ENCODE measurements around the gene SBF2.

SBF2 gene

DNA sequence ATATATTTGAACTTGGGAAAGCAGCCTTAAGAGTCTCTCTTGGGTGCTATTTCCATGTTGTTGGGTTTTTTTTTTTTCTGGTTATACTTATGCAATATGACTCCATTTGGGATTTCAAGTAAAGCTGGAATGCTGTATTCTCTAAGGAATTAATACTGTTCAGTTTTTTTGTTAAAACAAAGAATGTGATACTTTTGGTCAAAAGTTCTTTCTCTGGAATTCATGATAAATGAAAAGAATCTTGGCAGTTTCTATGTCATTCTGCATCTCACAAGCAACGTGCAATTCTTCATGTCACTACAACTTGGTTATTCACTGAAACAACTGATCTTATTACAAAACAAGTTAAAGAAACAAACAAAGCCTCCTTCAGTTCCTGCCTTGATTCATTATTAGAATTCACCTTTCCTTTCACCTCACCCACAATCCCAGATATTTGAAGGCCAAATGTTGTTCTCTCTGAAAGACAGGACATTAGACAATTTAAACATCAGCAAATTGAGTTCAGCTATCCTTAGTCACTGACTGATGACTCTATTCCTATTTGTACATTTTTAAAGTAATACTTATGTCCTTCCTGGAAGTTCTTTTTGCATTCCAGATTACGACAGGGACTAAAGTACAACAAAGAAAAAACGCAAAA lies 176.2 kb downstream of the SBF2 start:
- H3K27me3 ChIP-seq (ENCODE audit: control insufficient read depth in 1 of 2, insufficient read depth in 2 of 2, low read length in 2 of 2): no peaks in the 10 kb centered on the region
- H3K4me1 ChIP-seq (ENCODE audit: insufficient read depth, low read length): peaks cover 9% of the 10 kb centered on the region
- no peaks in the 10 kb centered on the region for H3K36me3 ChIP-seq (ENCODE audit: insufficient read depth, low read length)
- H3K27ac ChIP-seq (ENCODE audit: low read depth, low read length): no peak overlapping the region
- no peak overlapping the region for H3K4me3 ChIP-seq (ENCODE audit: low read depth in 1 of 2, low read length in 2 of 2)
- H3K9me3 ChIP-seq (ENCODE audit: low read length): no peaks in the 10 kb centered on the region
- no peak overlapping the region for H3K9ac ChIP-seq (ENCODE audit: low read length)

DNA sequence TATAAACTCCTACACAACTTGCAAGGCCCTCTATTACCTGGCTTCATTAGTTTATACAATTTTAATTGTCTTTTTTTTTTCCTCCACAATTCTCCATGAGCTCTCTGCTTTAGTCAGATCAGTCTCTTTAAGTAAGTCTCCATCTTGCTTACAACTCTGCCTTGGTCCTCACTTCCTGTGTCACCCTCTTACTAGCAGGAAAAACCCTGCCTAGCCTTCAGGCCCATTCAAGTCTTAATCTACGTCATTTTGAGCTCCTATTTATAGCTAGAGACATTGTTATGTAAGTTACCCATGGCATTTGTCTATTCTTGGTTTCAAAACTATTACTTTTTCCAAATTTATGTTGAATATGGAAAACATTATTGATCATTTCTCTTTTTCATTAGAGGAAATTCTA lies 177.4 kb downstream of the SBF2 start:
- H3K27ac ChIP-seq (ENCODE audit: low read depth, low read length): no peak overlapping the region
- H3K9me3 ChIP-seq (ENCODE audit: low read length): no peaks in the 10 kb centered on the region
- no peaks in the 10 kb centered on the region for H3K27me3 ChIP-seq (ENCODE audit: control insufficient read depth in 1 of 2, insufficient read depth in 2 of 2, low read length in 2 of 2)
- no peak overlapping the region for H3K9ac ChIP-seq (ENCODE audit: low read length)
- no peak overlapping the region for H3K4me3 ChIP-seq (ENCODE audit: low read depth in 1 of 2, low read length in 2 of 2)
- no peaks in the 10 kb centered on the region for H3K4me1 ChIP-seq (ENCODE audit: insufficient read depth, low read length)
- H3K36me3 ChIP-seq (ENCODE audit: insufficient read depth, low read length): no peaks in the 10 kb centered on the region

DNA sequence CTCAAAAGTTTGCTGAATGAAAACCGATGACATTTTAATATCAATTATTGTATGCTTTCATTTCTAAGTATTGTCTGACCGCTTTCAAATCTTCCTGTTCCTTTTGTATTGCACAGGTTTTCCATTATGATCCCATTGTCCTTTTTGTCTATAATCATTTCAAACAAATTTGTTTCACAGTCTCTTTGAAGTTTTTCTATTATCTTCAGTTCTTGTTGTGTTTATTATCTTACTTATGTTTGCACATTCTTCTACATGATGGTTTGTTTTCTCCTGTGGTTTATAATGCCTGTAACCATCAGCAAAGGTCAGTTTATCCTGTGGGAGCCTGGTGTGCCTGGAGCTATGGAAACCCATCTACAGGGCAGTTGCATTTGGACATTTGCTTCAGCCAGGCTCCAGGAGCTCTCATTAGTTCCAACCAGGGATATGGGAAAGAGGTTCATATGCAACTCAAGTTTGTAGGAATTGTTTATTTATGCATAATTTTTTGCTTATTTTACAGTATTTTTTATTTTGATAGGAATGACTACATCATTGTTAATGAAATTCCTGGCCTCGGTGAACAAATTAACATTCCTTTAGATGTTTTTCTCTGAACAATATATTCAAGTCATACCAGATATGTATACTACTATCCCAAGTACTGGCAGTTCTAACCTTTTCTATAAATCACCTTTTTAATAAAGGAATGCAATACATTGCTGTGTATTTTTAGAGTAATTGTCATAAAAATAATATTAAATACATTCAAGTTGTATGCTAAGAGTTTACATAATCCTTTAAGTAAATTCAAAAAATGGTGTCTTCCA lies 179.2 kb downstream of the SBF2 start:
- H3K4me1 ChIP-seq (ENCODE audit: insufficient read depth, low read length): peaks cover 7% of the 10 kb centered on the region
- H3K27me3 ChIP-seq (ENCODE audit: control insufficient read depth in 1 of 2, insufficient read depth in 2 of 2, low read length in 2 of 2): no peaks in the 10 kb centered on the region
- no peaks in the 10 kb centered on the region for H3K36me3 ChIP-seq (ENCODE audit: insufficient read depth, low read length)
- no peaks in the 10 kb centered on the region for H3K9me3 ChIP-seq (ENCODE audit: low read length)
- H3K4me3 ChIP-seq (ENCODE audit: low read depth in 1 of 2, low read length in 2 of 2): no peak overlapping the region
- H3K9ac ChIP-seq (ENCODE audit: low read length): no peak overlapping the region
- no peak overlapping the region for H3K27ac ChIP-seq (ENCODE audit: low read depth, low read length)

DNA sequence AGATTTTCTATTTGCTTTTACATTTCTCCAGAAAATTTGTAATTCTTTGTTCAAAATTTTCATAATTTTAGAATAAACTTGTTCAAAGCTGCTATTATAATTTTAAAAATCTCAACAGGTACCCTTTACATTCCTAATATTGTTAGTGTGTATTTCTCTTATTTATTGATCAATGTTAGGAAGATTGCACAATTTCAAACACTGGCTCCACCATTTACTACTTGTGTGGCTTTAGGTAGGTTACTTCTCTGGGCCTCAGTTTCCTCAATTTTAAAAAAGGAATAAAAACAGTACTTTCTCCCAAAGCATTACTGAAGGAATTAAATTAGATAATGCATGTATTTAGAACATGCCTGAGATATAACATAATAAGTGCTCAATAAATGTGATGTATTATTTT lies 180.2 kb downstream of the SBF2 start:
- no peaks in the 10 kb centered on the region for H3K36me3 ChIP-seq (ENCODE audit: insufficient read depth, low read length)
- H3K4me1 ChIP-seq (ENCODE audit: insufficient read depth, low read length): peaks cover 14% of the 10 kb centered on the region
- H3K9me3 ChIP-seq (ENCODE audit: low read length): no peaks in the 10 kb centered on the region
- no peaks in the 10 kb centered on the region for H3K27me3 ChIP-seq (ENCODE audit: control insufficient read depth in 1 of 2, insufficient read depth in 2 of 2, low read length in 2 of 2)
- no peak overlapping the region for H3K27ac ChIP-seq (ENCODE audit: low read depth, low read length)
- no peak overlapping the region for H3K4me3 ChIP-seq (ENCODE audit: low read depth in 1 of 2, low read length in 2 of 2)
- H3K9ac ChIP-seq (ENCODE audit: low read length): no peak overlapping the region

DNA sequence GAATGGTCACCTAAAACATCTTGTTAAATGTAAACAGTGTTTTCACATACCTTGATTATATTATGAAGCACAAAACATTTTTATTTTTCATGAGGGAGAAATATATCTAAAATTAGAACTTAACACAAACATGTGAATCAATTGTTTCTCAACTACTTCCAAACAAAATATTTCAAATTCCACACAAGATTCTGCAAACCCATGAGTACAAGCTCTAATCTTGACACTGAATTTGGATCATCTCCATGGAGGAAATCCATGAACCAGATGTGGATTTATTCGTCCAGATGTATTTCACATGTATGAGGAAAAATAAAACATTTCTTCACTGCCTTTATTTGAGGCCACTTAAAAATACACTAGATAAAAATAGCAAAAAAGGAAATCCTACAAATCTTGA lies 184.2 kb downstream of the SBF2 start:
- H3K27ac ChIP-seq (ENCODE audit: low read depth, low read length): no peak overlapping the region

GRCh38 chr11:10108915-10109680 lies 184.9 kb downstream of the SBF2 start:
- H3K27ac ChIP-seq (ENCODE audit: low read depth, low read length): no peak overlapping the region
- H3K36me3 ChIP-seq (ENCODE audit: insufficient read depth, low read length): no peaks in the 10 kb centered on the region
- no peaks in the 10 kb centered on the region for H3K9me3 ChIP-seq (ENCODE audit: low read length)
- H3K9ac ChIP-seq (ENCODE audit: low read length): no peak overlapping the region
- peaks cover 26% of the 10 kb centered on the region for H3K4me1 ChIP-seq (ENCODE audit: insufficient read depth, low read length)
- H3K4me3 ChIP-seq (ENCODE audit: low read depth in 1 of 2, low read length in 2 of 2): no peak overlapping the region
- no peaks in the 10 kb centered on the region for H3K27me3 ChIP-seq (ENCODE audit: control insufficient read depth in 1 of 2, insufficient read depth in 2 of 2, low read length in 2 of 2)

More for the DNA sequence above, 184.2 kb downstream of the SBF2 start:
- H3K36me3 ChIP-seq (ENCODE audit: insufficient read depth, low read length): no peaks in the 10 kb centered on the region
- H3K9me3 ChIP-seq (ENCODE audit: low read length): no peaks in the 10 kb centered on the region
- no peak overlapping the region for H3K9ac ChIP-seq (ENCODE audit: low read length)
- H3K27me3 ChIP-seq (ENCODE audit: control insufficient read depth in 1 of 2, insufficient read depth in 2 of 2, low read length in 2 of 2): no peaks in the 10 kb centered on the region
- no peak overlapping the region for H3K4me3 ChIP-seq (ENCODE audit: low read depth in 1 of 2, low read length in 2 of 2)
- peaks cover 26% of the 10 kb centered on the region for H3K4me1 ChIP-seq (ENCODE audit: insufficient read depth, low read length)

DNA sequence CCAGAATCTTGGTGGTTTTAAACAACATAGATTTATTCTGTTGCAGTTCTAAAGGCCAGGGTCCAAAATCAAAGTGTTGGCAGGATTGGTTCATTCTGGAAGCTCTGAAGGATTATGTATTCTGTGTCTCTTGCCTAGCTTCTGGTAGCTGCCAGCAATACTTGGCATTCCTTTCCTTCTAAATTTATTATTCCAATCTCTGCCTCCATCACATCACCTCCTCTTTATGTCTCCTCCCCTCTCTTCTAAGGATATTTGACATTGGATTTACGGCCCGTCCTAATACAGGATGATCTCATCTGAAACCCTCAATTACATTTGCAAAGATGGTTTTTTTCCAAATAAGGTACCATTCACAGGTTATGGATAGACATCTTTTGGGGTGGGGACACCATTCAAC lies 186.5 kb downstream of the SBF2 start:
- no peak overlapping the region for H3K9ac ChIP-seq (ENCODE audit: low read length)
- peaks cover 26% of the 10 kb centered on the region for H3K4me1 ChIP-seq (ENCODE audit: insufficient read depth, low read length)
- H3K4me3 ChIP-seq (ENCODE audit: low read depth in 1 of 2, low read length in 2 of 2): no peak overlapping the region
- no peaks in the 10 kb centered on the region for H3K27me3 ChIP-seq (ENCODE audit: control insufficient read depth in 1 of 2, insufficient read depth in 2 of 2, low read length in 2 of 2)
- no peaks in the 10 kb centered on the region for H3K36me3 ChIP-seq (ENCODE audit: insufficient read depth, low read length)
- H3K27ac ChIP-seq (ENCODE audit: low read depth, low read length): no peak overlapping the region
- no peaks in the 10 kb centered on the region for H3K9me3 ChIP-seq (ENCODE audit: low read length)

GRCh38 chr11:10097615-10098014 lies 196.4 kb downstream of the SBF2 start:
- Histone ChIP-seq H3K4me1 (ENCODE audit: insufficient read depth, low read length) (no peaks in the 10 kb centered on the region), H3K27me3 (ENCODE audit: control insufficient read depth in 1 of 2, insufficient read depth in 2 of 2, low read length in 2 of 2) (no peaks in the 10 kb centered on the region), H3K36me3 (ENCODE audit: insufficient read depth, low read length) (no peaks in the 10 kb centered on the region), H3K9ac (ENCODE audit: low read length) (no peak overlapping the region), H3K27ac (ENCODE audit: low read depth, low read length) (no peak overlapping the region), H3K9me3 (ENCODE audit: low read length) (no peaks in the 10 kb centered on the region), H3K4me3 (ENCODE audit: low read depth in 1 of 2, low read length in 2 of 2) (no peak overlapping the region)

GRCh38 chr11:10096987-10097386 lies 197.0 kb downstream of the SBF2 start:
- Histone ChIP-seq H3K9ac (ENCODE audit: low read length) (no peak overlapping the region), H3K9me3 (ENCODE audit: low read length) (no peaks in the 10 kb centered on the region), H3K4me3 (ENCODE audit: low read depth in 1 of 2, low read length in 2 of 2) (no peak overlapping the region), H3K4me1 (ENCODE audit: insufficient read depth, low read length) (no peaks in the 10 kb centered on the region), H3K27me3 (ENCODE audit: control insufficient read depth in 1 of 2, insufficient read depth in 2 of 2, low read length in 2 of 2) (no peaks in the 10 kb centered on the region), H3K36me3 (ENCODE audit: insufficient read depth, low read length) (no peaks in the 10 kb centered on the region), H3K27ac (ENCODE audit: low read depth, low read length) (no peak overlapping the region)

- Histone ChIP-seq H3K4me1 (ENCODE audit: insufficient read depth, low read length) (no peaks in the 10 kb centered on the region), H3K27me3 (ENCODE audit: control insufficient read depth in 1 of 2, insufficient read depth in 2 of 2, low read length in 2 of 2) (no peaks in the 10 kb centered on the region), H3K4me3 (ENCODE audit: low read depth in 1 of 2, low read length in 2 of 2) (no peak overlapping the region), H3K9me3 (ENCODE audit: low read length) (no peaks in the 10 kb centered on the region), H3K27ac (ENCODE audit: low read depth, low read length) (no peak overlapping the region), H3K9ac (ENCODE audit: low read length) (no peak overlapping the region), H3K36me3 (ENCODE audit: insufficient read depth, low read length) (no peaks in the 10 kb centered on the region)
Measured at GRCh38 chr11:10095412-10096208, 198.4 kb downstream of the SBF2 start.

- Histone ChIP-seq H3K4me3 (ENCODE audit: low read depth in 1 of 2, low read length in 2 of 2) (no peak overlapping the region), H3K9ac (ENCODE audit: low read length) (no peak overlapping the region), H3K36me3 (ENCODE audit: insufficient read depth, low read length) (no peaks in the 10 kb centered on the region), H3K27ac (ENCODE audit: low read depth, low read length) (no peak overlapping the region), H3K9me3 (ENCODE audit: low read length) (no peaks in the 10 kb centered on the region), H3K27me3 (ENCODE audit: control insufficient read depth in 1 of 2, insufficient read depth in 2 of 2, low read length in 2 of 2) (no peaks in the 10 kb centered on the region), H3K4me1 (ENCODE audit: insufficient read depth, low read length) (peaks cover 3% of the 10 kb centered on the region)
Measured at GRCh38 chr11:10092426-10092825, 201.6 kb downstream of the SBF2 start.

All from muscle layer of colon (tissue), 2 donors.